Bronchial epithelial cell (primary cell): ENCODE results near the gene TTC7B. TPM values are rescaled to one million over a fixed set of nuclear protein-coding genes. Genes with fewer than 3 reads are reported as not detected.

Experiments
- DNase-seq: peaks from one replicate; pipeline ENCODE4 v3.0.0-alpha.2; 2010; ENCODE audit warnings: low read depth
- FAIRE-seq: peaks from 2 replicates; lab custom pipeline; 2011; peaks lifted over from hg19 to GRCh38; lab: Jason Lieb, UNC
- H3K27me3 ChIP-seq: 2 replicates; pipeline ENCODE4 v1.5.1; 2011; ENCODE audit warnings: low read length; ENCODE audit not compliant: control insufficient read depth, insufficient read depth
- H3K36me3 ChIP-seq: 2 replicates; pipeline ENCODE4 v1.5.1; 2011; ENCODE audit warnings: low read length; ENCODE audit not compliant: control insufficient read depth, insufficient read depth
- H3K4me3 ChIP-seq: 2 replicates; pipeline ENCODE4 v1.5.1; 2011; ENCODE audit warnings: mild to moderate bottlenecking, low read depth, low read length, control low read depth
- total RNA-seq: library from RNA; depleted of rRNA; stranded (reverse); fragments of >200 nt; gene quantifications from 2 replicates; pipeline ENCODE4 v1.2.1, GENCODE V29; 2014
- TF ChIP-seq, protein P1 (sequence below): IDR thresholded peaks from 2 replicates; pipeline ENCODE4 v1.5.1; 2011; ENCODE audit warnings: mild to moderate bottlenecking, moderate library complexity, low read length, control low read depth, inconsistent platforms; ENCODE audit not compliant: insufficient read depth, severe bottlenecking

Gene TTC7B
- total RNA-seq, 1 donor from 2014 or later = 2.9 TPM

- TF ChIP-seq, protein P1, sequence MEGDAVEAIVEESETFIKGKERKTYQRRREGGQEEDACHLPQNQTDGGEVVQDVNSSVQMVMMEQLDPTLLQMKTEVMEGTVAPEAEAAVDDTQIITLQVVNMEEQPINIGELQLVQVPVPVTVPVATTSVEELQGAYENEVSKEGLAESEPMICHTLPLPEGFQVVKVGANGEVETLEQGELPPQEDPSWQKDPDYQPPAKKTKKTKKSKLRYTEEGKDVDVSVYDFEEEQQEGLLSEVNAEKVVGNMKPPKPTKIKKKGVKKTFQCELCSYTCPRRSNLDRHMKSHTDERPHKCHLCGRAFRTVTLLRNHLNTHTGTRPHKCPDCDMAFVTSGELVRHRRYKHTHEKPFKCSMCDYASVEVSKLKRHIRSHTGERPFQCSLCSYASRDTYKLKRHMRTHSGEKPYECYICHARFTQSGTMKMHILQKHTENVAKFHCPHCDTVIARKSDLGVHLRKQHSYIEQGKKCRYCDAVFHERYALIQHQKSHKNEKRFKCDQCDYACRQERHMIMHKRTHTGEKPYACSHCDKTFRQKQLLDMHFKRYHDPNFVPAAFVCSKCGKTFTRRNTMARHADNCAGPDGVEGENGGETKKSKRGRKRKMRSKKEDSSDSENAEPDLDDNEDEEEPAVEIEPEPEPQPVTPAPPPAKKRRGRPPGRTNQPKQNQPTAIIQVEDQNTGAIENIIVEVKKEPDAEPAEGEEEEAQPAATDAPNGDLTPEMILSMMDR = peak; percentile 8
- no peak overlapping the region for H3K4me3 ChIP-seq
- H3K27me3 ChIP-seq = no peaks in the 10 kb centered on the region
- DNase-seq (no peak), FAIRE-seq (no peak)
- no peaks in the 10 kb centered on the region for H3K36me3 ChIP-seq
These were observed 306.8 kb downstream of the TTC7B start for GRCh38 chr14:90509403-90509802.

- TF ChIP-seq, protein P1 = no peak
- FAIRE-seq (no peak), DNase-seq (peak; percentile 60)
- no peak overlapping the region for H3K4me3 ChIP-seq
- no peaks in the 10 kb centered on the region for H3K36me3 ChIP-seq
- H3K27me3 ChIP-seq = no peaks in the 10 kb centered on the region
These were observed 307.5 kb downstream of the TTC7B start for GRCh38 chr14:90508536-90509254.

DNA sequence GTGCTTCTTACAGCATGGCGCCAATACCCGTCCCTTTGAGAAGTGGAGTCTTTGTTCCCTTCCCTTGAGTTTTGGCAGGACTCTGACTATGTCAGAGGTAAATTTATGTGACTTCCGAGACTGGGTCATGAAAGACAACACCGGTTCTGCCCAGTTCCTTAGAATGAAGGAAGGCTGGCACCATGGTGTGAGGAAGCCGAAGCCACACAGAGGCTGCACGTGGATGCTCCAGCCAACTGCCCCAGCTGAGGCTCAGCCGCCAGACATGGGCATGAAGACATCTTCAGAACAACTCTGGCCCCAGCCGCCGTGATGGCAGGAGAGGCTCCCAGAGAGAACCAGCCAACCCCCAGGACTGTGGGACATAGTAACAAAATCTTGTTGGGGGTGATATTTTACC is 308.2 kb downstream of the TTC7B start:
- no peak for FAIRE-seq
- no peak for DNase-seq
- Histone ChIP-seq H3K36me3 (no peaks in the 10 kb centered on the region), H3K27me3 (no peaks in the 10 kb centered on the region), H3K4me3 (no peak overlapping the region)
- TF ChIP-seq, protein P1 = no peak

DNA sequence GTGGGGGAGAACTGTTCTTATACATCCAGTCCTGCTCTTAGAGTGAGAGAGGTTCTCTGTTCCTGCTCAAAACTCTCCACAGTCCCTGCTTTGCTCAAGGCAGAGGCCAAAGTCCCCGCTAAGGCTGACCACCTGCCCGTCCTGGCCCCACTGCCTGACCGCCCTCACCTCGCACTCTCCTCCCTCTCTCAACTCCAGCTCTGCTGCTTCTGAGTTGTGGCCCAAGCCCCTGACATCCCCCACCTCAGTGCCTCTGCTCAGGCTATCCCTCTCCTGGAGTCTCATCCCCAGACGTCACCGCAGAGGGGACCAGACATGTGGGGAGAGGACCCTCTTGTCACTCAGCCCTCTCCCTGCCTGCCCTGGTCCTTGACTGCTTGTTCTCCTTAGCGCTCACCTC is 308.8 kb downstream of the TTC7B start:
- no peaks in the 10 kb centered on the region for H3K27me3 ChIP-seq
- DNase-seq (no peak), FAIRE-seq (no peak)
- TF ChIP-seq, protein P1 = no peak
- H3K36me3 ChIP-seq = no peaks in the 10 kb centered on the region
- H3K4me3 ChIP-seq = no peak overlapping the region

- Histone ChIP-seq H3K4me3 (no peak overlapping the region), H3K27me3 (no peaks in the 10 kb centered on the region), H3K36me3 (no peaks in the 10 kb centered on the region)
- TF ChIP-seq, protein P1 = no peak
- DNase-seq = no peak
- no peak for FAIRE-seq
These were observed 309.5 kb downstream of the TTC7B start for GRCh38 chr14:90506748-90507147.

GRCh38 chr14:90505531-90505930 is 310.7 kb downstream of the TTC7B start:
- Histone ChIP-seq H3K36me3 (no peaks in the 10 kb centered on the region), H3K27me3 (no peaks in the 10 kb centered on the region), H3K4me3 (no peak overlapping the region)
- TF ChIP-seq, protein P1 = no peak
- DNase-seq (no peak), FAIRE-seq (no peak)
